Measurements from ENCODE around the gene ANO4. TPM values are rescaled to one million over a fixed set of nuclear protein-coding genes. Genes with fewer than 3 reads are reported as not detected.

ANO4 gene
- total and polyA plus RNA-seq, 2 of the 8 experiments (the other 6 are each of a cell fraction or from before 2014, with no cell fraction given), result 1.1 to 3.4 TPM

DNA sequence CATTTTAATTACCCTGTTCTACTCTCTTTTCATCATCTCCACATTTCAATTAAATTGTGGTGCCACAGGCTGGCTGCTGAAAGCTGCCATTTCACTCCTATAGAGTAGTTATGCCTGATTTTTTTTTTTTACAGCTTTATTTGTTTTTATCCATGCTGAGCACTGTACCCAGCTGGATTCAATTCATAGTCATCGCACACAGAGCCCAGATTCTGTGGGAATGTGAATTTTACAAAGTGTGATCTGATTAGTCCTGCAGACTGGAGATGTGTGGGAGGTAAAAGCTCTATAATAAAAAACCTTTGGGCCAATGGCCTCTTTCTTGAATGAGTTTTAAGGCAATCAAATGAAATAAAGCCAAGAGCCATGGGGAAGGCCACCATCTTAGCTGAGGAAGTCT lies 190.2 kb downstream of the ANO4 start:
- H2BK12ac ChIP-seq (ENCODE audit: low read depth, low read length), result no peak overlapping the region
- no peak overlapping the region for H4K5ac ChIP-seq (ENCODE audit: insufficient read length, low read depth, low read length)
- no peak overlapping the region for H4K91ac ChIP-seq (replicated peaks; ENCODE audit: insufficient read length, low read length)
- ChIA-PET CTCF (ENCODE audit: partially characterized antibody) (interaction anchor here (0.8 to 1.4 kb wide), 3 partner anchors 9 to 158 kb away, joined by 3 to 6 read pairs (median 3); no protein-coding TSS in a partner anchor), POLR2A (ENCODE audit: partially characterized antibody) (no interaction called here)
- WGBS, 2 experiments (ENCODE audit: extremely low coverage in 1 of 2, insufficient coverage in 1 of 2, insufficient read length in 1 of 2, insufficient replicate concordance in 2 of 2, low coverage in 1 of 2, low lambda C conversion rate in 2 of 2, missing lambda C conversion rate in 1 of 2), result 100% methylated on average over 1 of the region's 1 CpG; no CpG with 5 or more reads in 1 of the 2 experiments
- peaks cover 5% of the 10 kb centered on the region for H3K23me2 ChIP-seq (ENCODE audit: low read depth, low read length)
- no peak overlapping the region for H3K14ac ChIP-seq (ENCODE audit: insufficient read length)
- no peak overlapping the region for H3K4me2 ChIP-seq (ENCODE audit: insufficient read depth in 1 of 2, low read depth in 2 of 2, low read length in 2 of 2)
- H2AFZ ChIP-seq (ENCODE audit: low read length), result no peak overlapping the region
- no peak overlapping the region for H3K9ac ChIP-seq (replicated peaks in 1 of 4; ENCODE audit: extremely low read depth in 1 of 4, low read depth in 3 of 4, low read length in 3 of 4)
- H3K36me3 ChIP-seq (ENCODE audit: control insufficient read depth in 2 of 4, insufficient read depth in 4 of 4, low read length in 3 of 4), result no peaks in the 10 kb centered on the region
- H3K79me2 ChIP-seq (ENCODE audit: control insufficient read depth in 1 of 2, insufficient read depth in 2 of 2, low read length in 2 of 2), result no peaks in the 10 kb centered on the region
- H3K4ac ChIP-seq (replicated peaks; ENCODE audit: insufficient read length, low read depth, low read length), result no peak overlapping the region
- FAIRE-seq, result no peak
- H2BK20ac ChIP-seq (ENCODE audit: low read length), result no peak overlapping the region
- no peaks in the 10 kb centered on the region for H3K79me1 ChIP-seq (ENCODE audit: low read depth, low read length)
- no peak for DNase-seq (ENCODE audit: low read depth in 1 of 2, low spot score in 2 of 2)
- no peak overlapping the region for H3K4me3 ChIP-seq (ENCODE audit: extremely low read depth in 1 of 4, insufficient read depth in 2 of 4, low read depth in 3 of 4, low read length in 4 of 4)
- no peak overlapping the region for H3K18ac ChIP-seq (ENCODE audit: extremely low read depth, low read length)
- no peaks in the 10 kb centered on the region for H3K27me3 ChIP-seq (replicated peaks in 1 of 4; ENCODE audit: control insufficient read depth in 3 of 4, extremely low read depth in 1 of 4, insufficient read depth in 3 of 4, low read length in 3 of 4)
- no peak overlapping the region for H3K27ac ChIP-seq (ENCODE audit: low read depth, low read length)
- no peak overlapping the region for H3K23ac ChIP-seq (ENCODE audit: insufficient read length)
- no peaks in the 10 kb centered on the region; a peak in 1 of 4 replicates for H3K9me3 ChIP-seq (ENCODE audit: insufficient read depth in 2 of 2, low read depth in 1 of 2, low read length in 1 of 2)
- H2AK5ac ChIP-seq (ENCODE audit: low read depth, low read length), result no peak overlapping the region
- H2BK15ac ChIP-seq (ENCODE audit: low read length), result no peak overlapping the region
- no peaks in the 10 kb centered on the region for H4K20me1 ChIP-seq (replicated peaks in 1 of 2; ENCODE audit: control insufficient read depth in 1 of 2, insufficient read depth in 2 of 2, low read length in 2 of 2)
- H3K4me1 ChIP-seq (replicated peaks in 1 of 4; ENCODE audit: control insufficient read depth in 3 of 4, insufficient read depth in 4 of 4, low read length in 3 of 4), result peaks cover 5 to 14% (median 13%) of the 10 kb centered on the region in 4 experiments; a peak in 6 of 7 replicates
- TF ChIP-seq RNF2 (IDR thresholded peaks at IDR 0.05; ENCODE audit: borderline replicate concordance, low read depth, low read length, missing control alignments, poor library complexity, severe bottlenecking), result no peak
- TF ChIP-seq KDM4A (IDR thresholded peaks at IDR 0.05; ENCODE audit: low read depth, low read length, severe bottlenecking), result no peak
- no peak for TF ChIP-seq SAP30 (IDR thresholded peaks at IDR 0.05; ENCODE audit: insufficient read depth, insufficient replicate concordance, low read length)
- TF ChIP-seq EZH2 (IDR thresholded peaks at IDR 0.05; ENCODE audit: low read depth, low read length, severe bottlenecking), result no peak
- TF ChIP-seq CEBPB (IDR thresholded peaks at IDR 0.05; ENCODE audit: low read depth, low read length), result no peak
- no peak for TF ChIP-seq RXRA (IDR thresholded peaks at IDR 0.05; ENCODE audit: insufficient read depth, low read depth, low read length)
- no peak for TF ChIP-seq PHF8 (conservative IDR thresholded peaks at IDR 0.05; ENCODE audit: low read depth, low read length)
- no peak for TF ChIP-seq TAF7 (optimal IDR thresholded peaks at IDR 0.05; ENCODE audit: borderline replicate concordance, low read depth, low read length)
- H2BK120ac ChIP-seq (replicated peaks; ENCODE audit: low read depth, low read length), result no peak overlapping the region
- H4K8ac ChIP-seq (ENCODE audit: extremely low read depth, insufficient read depth, low read length), result no peak overlapping the region
- no peak overlapping the region for H3K56ac ChIP-seq (replicated peaks; ENCODE audit: insufficient read length, low read depth, low read length)
- H2BK5ac ChIP-seq (ENCODE audit: low read depth, low read length), result no peak overlapping the region
